Fibroblast of skin of left quadriceps (primary cell): ENCODE data around the gene MIEF1.
"Not testable (repeated sequence)": the region's sequence is repeated elsewhere in the genome, so short reads cannot be mapped to it uniquely, and the experiment has no call there.

Experiments used
- DNase-seq, 2 experiments: peaks; one replicate each; pipeline ENCODE4 v3.0.0-alpha.2; 2013; ENCODE audit warnings: low read depth in 2 of 2

Gene MIEF1

GRCh38 chr22:39512026-39512425, 9.9 kb downstream of the MIEF1 start:
- DNase-seq: no peak

GRCh38 chr22:39513791-39514190, 11.7 kb downstream of the MIEF1 start:
- DNase-seq: no peak

- DNase-seq: no peak
Observed at GRCh38 chr22:39514373-39514973, 12.4 kb downstream of the MIEF1 start.

GRCh38 chr22:39515266-39516050, 13.4 kb downstream of the MIEF1 start:
- DNase-seq: no peak

- no peak for DNase-seq
Observed at GRCh38 chr22:39517470-39517869, 15.4 kb downstream of the MIEF1 start.

GRCh38 chr22:39518144-39518786, 16.2 kb downstream of the MIEF1 start:
- no peak for DNase-seq

GRCh38 chr22:39518996-39519680, 17.0 kb downstream of the MIEF1 start:
- DNase-seq: no peak

- no peak for DNase-seq
Observed at GRCh38 chr22:39519681-39520225, 17.7 kb downstream of the MIEF1 start.

GRCh38 chr22:39520226-39521105, 18.4 kb downstream of the MIEF1 start, which contains the start of gene ATF4:
TSS of gene ATF4 (plus strand) at chr22:39520562. CDS start at chr22:39521446, 884 bp downstream.
- peak; percentile 99 for DNase-seq

GRCh38 chr22:39521106-39521885, 19.2 kb downstream of the MIEF1 start:
- DNase-seq: not testable (repeated sequence)

- not testable (repeated sequence) for DNase-seq
Observed at GRCh38 chr22:39522091-39522490, 20.0 kb downstream of the MIEF1 start.

GRCh38 chr22:39522567-39523300, 20.6 kb downstream of the MIEF1 start:
- peak in 1 of 2 experiments; percentile 33 for DNase-seq

GRCh38 chr22:39524089-39524752, 22.1 kb downstream of the MIEF1 start:
- DNase-seq: no peak

GRCh38 chr22:39524753-39525657, 22.9 kb downstream of the MIEF1 start:
- no peak for DNase-seq

GRCh38 chr22:39525658-39525975, 23.5 kb downstream of the MIEF1 start:
- DNase-seq: no peak

GRCh38 chr22:39526736-39527171, 24.7 kb downstream of the MIEF1 start:
- no peak for DNase-seq

GRCh38 chr22:39527481-39527961, 25.4 kb downstream of the MIEF1 start:
- no peak for DNase-seq
